ENCODE measurements around the gene CCDC7.
"Not testable (repeated sequence)": the region's sequence is repeated elsewhere in the genome, so short reads cannot be mapped to it uniquely, and the experiment has no call there.

CCDC7 gene

DNA sequence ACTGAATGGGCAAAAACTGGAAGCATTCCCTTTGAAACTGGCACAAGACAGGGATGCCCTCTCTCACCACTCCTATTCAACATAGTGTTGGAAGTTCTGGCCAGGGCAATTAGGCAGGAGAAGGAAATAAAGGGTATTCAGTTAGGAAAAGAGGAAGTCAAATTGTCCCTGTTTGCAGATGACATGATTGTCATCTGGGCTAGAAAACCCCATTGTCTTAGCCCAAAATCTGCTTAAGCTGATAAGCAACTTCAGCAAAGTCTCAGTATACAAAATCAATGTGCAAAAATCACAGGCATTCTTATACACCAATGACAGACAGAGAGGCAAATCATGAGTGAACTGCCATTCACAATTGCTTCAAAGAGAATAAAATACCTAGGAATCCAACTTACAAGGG lies 116.8 kb downstream of the CCDC7 start:
- not testable (repeated sequence) for DNase-seq (ENCODE audit: low spot score)

DNA sequence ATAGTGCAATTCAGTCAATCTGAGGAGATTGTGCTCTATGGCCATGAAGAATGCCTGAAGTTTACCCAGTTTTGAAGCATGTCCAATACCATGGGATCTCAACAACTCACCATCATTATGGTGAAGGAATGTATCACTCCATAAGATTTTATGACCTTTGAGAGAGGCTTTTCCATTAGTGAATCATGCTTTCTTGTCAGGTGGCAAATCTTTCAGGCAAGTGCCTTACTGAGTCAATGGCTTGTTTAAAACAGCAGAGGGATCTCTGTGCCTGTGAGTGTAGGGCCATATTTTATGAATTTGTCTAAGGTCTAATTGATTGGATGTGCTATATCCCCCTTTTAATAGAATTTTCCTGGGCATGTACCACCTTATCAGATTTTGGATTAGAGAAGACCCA lies 131.5 kb downstream of the CCDC7 start:
- no peak for DNase-seq (ENCODE audit: low spot score)

DNA sequence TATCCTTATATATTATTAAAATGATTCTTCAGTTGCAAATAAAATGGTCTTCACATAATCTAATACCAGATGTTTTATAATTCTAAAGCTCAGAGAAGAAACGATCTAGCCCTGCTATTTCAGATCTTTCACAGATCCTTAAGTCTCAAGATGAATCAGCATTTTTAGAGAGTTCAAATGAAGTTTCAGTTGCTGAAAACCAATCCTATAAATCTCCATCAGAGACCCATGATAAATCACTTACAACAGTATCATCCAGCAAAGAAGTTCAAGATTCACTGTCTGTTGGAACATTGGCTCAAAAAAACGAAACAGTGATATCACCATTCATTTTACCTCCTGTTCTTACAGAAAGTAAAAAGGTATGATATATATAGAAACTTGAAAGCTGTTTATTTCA lies 137.0 kb downstream of the CCDC7 start:
- no peak for DNase-seq (ENCODE audit: low spot score)

DNA sequence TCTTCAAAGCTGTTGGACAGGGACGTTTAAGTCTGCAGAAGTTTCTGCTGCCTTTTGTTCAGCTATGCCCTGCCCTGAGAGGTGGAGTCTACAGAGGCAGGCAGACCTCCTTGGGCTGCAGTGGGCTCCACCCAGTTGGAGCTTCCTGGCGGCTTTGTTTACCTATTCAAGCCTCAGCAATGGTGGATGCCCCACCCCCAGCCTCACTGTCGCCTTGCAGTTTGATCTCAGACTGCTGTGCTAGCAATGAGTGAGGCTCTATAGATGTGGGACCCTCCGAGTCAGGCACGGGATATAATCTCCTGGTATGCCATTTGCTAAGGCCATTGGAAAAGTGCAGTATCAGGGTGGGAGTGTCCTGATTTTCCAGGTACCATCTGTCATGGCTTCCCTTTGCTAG lies 152.1 kb downstream of the CCDC7 start:
- not testable (repeated sequence) for DNase-seq (ENCODE audit: low spot score)

DNA sequence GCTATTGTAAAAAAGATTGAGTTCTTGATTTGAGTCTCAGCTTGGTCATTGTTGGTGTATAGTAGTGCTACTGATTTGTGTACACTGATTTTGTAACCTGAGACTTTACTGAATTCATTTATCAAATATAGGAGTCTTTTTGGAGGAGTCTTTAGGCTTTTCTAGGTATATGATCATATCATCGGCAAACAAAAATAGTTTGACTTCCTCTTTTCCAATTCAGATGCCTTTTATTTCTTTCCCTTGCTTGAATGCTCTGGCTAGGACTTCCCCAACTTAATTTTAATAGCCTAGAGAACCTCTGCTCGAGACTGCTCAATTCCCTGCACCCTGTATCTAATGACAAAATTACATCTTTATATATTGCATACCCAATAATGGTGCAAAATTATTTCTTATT lies 154.4 kb downstream of the CCDC7 start:
- no peak for DNase-seq (ENCODE audit: low spot score)

DNA sequence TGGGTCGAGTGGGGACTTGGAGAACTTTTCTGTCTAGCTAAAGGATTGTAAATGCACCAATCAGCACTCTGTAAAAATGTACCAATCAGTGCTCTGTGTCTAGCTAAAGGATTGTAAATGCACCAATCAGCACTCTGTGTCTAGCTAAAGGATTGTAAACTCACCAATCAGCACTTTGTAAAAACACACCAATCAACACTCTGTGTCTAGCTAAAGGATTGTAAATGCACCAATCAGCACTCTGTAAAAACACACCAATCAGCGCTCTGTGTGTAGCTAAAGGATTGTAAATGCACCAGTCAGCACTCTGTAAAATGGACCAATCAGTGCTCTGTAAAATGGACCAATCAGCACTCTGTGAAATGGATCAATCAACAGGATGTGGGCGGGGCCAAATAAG lies 155.6 kb downstream of the CCDC7 start:
- not testable (repeated sequence) for DNase-seq (ENCODE audit: low spot score)

DNA sequence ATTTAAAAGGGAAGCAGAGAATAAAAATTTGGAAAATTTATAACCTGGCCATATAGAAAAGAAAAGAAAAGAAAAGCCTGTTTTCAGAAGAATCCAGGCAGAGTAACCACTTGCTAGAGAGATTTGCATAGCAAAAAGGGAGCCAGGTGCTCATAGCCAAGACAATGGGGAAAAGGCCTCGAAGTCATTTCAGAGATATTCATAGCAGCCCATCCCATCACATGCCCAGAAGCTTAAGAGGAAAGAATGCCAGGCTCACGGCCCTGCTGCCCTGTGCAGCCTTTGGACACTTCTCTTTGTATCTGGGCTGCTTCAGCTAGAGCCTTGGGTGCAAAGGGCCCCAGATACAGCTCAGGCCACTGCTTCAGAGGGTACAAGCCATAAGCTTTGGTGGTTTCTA lies 159.8 kb downstream of the CCDC7 start:
- no peak for DNase-seq (ENCODE audit: low spot score)

DNA sequence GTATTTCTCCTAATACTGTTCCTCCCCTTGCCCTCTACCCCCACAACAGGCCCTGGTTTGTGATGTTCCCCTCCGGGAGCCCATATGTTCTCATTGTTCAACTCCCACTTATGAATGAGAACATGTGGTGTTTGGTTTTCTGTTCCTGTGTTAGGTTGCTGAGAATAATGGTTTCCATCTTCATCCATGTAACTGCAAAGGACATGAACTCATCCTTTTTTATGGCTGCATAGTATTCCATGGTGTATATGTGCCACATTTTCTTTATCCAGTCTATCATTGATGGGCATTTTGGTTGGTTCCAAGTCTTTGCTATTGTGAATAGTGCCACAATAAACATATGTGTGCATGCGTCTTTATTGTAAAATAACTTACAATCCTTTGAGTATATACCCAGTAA lies 164.6 kb downstream of the CCDC7 start:
- not testable (repeated sequence) for DNase-seq (ENCODE audit: low spot score)

DNA sequence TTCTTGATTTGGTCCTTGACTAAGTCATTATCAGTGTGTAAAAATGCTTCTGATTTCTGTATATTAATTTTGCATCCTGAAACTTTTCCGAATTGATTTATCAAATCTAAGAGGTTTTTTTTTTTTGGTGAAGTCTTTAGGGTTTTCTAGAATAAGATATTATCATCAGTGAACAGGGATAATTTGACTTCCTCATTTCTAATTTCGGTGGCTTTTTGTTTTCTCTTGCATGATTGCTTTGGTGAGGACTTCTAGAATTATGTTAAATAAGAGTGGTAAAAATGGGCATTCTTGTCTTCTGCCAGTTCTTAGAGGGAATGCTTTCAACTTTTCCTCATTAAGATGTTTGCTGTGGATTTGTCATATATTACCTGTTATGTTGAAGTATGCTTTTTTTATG lies 170.5 kb downstream of the CCDC7 start:
- no peak for DNase-seq (ENCODE audit: low spot score)

DNA sequence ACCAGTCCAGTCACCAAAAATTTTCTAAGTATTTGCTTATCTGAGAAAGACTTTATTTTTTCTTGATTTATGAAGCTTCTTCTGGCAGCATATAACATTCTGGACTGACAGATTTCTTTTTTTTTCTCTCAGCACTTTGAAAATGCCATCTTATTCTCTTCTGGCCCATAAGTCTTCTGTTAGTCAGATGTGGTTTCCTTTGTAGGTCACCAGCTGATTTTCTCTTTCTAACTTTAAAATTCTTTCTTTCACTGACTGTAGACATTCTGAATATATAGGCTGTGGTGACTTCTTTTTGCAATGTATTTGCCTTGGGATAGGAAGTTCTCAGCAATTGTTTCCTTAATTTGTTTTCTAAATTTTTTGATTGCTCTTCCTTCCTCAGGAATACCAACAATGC lies 172.5 kb downstream of the CCDC7 start:
- DNase-seq (ENCODE audit: low spot score), result no peak

DNA sequence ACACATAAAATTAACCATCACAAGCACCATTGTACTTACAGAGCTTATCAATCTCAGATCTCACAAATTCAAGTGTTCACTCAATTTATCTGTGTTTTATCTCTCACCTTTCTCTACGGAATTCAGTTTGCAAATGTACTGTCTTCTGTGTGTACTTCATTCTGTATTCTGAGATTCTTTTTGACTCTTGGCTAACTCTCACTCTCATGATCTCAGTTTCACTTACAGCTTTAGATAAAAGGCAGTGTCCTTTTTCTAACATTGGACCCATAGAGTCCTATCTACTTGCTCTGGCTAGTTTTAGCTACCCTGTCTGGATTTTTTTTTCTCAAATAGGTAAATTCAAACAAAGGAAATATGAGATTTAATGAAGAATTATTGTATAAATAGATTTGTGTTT lies 176.0 kb downstream of the CCDC7 start:
- DNase-seq (ENCODE audit: low spot score), result no peak

DNA sequence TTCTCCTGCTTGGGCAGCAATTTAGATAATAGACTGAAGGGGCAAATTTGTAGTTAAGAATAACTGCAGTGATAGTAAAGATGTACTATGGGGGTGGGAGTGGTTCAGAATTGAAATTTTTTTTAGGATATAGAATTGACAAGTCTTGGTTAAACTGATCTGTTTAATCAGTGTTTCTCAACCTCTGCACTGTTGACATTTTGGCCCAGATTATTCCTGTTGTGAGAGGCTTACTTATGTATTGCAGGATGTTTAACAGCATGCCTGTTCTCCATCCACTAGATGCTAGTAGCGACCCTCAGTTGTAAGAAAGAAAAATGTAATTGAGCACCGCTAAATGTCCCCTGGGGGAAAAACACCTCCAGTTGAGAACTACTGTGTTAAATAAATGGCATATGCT lies 176.5 kb downstream of the CCDC7 start:
- no peak for DNase-seq (ENCODE audit: low spot score)

DNA sequence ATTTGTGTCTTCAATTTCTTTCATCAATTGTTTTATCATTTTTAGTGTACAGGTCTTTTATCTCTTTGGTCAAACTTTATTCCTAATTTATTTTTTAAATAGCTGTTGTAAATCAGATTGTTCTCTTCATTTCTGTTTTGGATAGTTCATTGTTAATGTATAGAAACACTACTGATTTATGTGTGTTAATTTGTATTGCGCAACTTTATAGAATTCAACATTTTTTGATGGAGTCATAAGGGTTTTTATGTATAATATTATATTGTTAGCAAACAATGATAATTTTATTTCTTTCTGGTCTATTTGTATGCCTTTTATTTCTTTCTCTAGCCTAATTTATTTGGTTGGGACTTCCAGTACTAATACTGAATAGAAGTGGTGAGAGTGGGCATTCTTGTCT lies 181.2 kb downstream of the CCDC7 start:
- DNase-seq (ENCODE audit: low spot score), result no peak

DNA sequence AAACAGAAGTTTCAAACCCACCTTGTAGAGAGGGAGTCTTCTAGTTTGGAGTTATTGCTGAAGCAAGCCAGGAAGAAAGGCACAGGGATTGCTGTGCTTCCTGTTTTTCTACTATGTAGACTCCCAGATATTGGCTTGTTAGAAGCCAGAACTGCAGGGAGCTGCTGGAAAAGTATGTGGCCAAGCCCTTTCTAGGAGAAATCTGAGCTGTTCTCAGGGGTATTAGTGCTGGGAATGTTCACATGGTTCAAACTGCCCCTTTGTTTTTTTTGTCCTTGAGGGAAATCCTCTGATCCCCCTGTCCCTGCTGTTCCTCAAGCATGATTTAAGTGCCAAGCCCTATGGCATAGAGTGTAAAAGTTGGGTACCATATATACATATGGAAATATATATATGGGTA lies 184.0 kb downstream of the CCDC7 start:
- DNase-seq (ENCODE audit: low spot score), result no peak

DNA sequence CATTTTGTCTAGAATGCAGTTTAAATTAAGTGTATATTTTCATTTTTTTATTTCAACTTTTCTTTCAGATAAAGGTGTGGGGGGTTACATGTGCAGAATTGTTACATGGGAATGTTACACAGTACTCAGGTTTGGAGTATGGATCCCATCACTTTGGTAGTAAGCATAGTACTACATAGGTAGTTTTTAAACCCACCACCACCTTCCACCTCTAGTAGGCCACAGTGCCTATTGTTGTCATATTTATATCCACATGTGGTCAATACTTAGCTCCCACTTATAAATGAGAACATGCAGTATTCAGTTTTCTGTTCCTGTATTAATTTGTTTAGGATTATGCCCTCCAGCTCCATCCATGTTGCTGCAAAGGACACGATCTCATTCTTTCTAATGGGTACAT lies 200.6 kb downstream of the CCDC7 start:
- DNase-seq (ENCODE audit: low spot score), result no peak

DNA sequence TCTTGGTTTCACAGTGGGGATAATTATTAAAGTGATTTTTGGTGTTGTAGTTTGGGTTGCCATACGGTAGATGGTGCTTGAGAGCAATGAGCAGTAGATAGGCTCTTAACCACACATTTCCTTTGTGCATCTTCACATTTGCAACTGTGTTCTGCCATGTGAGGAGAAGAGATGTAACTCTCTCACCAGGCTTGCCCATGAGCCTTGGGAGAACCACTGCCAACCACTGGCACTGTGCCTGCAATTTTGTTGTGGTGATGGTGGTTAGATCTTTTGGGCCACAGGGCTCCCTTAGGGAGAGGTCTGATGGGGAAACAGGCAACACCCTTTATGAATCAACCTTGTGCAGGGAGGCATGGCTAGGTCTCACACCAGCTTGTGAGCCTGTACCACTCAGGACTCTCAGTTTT lies 204.3 kb downstream of the CCDC7 start:
- DNase-seq (ENCODE audit: low spot score), result no peak

DNA sequence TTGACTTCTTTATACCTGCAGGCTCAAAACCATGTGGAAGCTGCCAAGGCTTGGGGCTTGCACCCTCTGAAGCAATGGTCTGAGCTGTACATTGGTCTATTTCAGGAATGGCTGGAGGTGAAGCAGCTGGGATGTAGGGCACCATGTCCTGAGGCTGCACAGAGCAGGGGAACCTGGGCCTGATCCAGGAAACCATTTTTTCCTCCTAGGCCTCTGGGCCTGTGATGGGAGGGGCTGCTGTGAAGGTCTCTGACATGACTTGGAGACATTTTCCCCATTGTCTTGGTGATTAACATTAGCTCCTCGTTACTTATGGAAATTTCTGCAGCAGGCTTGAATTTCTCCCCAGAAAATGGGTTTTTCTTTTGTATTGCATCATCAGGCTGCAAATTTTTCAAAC lies 211.5 kb downstream of the CCDC7 start:
- DNase-seq (ENCODE audit: low spot score), result not testable (repeated sequence)

DNA sequence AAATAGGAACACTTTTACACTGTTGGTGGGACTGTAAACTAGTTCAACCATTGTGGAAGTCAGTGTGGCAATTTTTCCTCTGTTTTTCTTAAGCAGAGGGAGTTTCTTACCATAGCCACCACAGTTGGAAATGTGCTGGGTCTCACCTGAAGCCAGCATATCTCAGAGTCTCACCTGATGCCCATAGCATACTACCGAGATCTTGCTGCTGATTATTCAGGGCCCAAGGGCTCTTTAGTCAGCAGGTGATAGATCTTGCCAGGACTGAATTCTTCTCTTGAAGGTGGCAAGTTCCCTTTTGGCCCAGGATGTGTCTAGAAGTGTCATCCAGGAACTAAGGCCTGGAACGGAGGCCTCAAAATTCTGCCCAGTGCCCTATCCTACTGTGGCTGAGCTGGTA lies 215.4 kb downstream of the CCDC7 start:
- DNase-seq (ENCODE audit: low spot score), result no peak

DNA sequence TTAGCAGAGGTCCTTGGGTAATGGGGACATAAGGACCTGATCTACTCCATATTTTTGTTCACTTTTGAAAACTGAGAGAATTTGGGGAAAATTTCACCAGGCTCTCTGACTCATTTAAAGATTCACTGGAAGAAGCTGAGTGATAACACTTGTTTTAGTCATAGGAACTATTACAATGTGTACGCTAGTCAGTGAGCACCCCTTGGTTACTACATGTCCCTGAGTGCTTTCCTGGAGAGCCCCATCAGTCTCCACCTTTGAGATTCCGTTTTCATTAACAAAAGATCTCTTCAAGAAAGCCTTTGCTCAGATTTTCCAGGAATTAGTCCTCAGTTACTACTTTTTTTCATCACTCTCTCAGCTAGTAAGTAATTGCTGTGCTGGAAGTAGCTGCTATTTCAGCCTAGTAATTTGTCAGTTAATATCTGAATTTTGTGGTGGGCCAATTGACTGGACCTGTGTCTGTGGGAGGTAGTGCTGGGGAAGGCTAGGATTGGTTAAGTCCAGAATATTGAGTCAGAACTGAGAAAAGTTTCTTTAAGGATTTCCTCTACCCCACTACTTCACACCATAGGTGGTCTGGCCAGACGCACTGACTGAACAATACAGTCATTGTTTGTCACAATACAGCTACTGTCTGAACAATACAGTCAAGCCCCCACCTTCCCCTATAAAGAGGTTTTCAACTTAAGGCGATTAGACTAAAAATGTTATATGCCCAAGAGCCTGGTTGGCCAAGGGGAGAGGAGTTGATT lies 235.0 kb downstream of the CCDC7 start:
- DNase-seq (ENCODE audit: low spot score), result no peak

DNA sequence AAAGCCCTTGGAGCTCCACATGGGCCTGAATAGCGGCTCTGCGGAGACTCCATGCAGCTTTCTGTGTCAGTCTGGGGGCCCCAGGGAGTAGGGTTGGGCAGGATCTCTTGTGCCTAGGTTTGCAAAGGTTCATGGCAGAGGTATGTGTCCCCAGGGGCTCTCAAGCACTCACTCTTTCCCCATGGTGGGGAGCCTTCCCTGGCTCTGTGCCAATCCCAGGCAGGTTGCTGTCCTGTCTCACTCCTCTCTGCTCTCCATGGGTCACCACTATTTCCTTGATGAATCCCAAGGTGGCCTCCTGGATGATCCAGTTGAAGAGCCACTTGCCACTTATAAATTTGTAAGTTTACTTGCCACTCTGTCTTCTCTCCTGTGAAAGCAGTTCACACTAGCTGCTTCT lies 238.4 kb downstream of the CCDC7 start:
- DNase-seq (ENCODE audit: low spot score), result no peak

DNA sequence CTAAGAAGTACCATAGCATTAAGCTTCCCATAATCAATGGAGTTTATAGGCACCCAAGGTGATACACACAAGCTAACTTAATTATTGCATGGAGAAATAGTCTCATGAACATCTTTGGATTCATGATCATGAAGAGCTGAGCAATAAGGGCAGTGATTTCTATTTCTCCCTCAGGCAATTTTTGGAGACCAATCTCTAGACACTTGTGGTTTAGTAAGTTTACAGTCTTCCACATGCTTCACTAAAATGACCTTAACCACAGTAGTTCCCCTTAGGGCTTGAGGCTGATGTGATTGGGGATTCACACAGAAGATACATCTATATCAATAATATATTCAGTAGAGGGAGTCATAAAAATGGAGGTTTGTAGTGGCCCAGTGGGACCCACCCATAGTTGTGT lies 241.2 kb downstream of the CCDC7 start:
- no peak for DNase-seq (ENCODE audit: low spot score)

DNA sequence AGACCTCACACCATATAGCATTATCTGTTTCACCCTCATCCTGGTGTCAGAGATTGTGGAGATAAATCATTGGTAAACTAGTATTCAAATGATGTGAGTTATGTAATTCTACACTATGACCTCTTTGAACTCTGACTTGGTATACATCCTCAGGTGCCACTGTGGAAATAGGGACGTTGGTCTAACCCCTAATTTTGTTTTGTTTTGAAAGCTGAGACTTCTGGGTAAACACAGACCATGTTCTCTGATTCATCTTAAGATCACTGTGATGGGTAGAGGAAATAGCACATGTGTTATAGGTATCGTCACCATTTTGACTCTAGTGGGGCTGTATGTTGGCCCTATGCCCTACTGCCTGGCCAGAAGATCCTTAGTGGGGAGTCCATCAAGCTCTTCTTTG lies 241.6 kb downstream of the CCDC7 start:
- DNase-seq (ENCODE audit: low spot score), result no peak

DNA sequence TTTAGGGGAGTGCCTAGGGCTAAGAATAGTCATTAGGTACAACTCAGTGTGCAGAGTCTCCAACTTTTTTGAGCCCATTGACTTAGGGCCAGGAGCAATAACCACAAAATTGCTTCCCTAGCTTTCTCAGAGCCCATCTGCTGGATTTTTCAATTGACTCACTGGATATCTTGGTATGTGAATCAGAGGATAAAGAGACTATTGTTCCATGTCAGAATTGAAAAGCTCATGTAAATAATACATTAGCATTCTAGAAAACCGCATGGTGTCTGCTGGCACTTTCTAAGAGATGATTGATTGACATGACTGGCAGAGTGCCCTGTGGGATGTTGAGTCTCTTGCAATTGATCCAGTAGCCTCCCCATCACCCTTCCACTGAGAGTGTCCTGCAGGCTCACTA lies 246.2 kb downstream of the CCDC7 start:
- DNase-seq (ENCODE audit: low spot score), result no peak

DNA sequence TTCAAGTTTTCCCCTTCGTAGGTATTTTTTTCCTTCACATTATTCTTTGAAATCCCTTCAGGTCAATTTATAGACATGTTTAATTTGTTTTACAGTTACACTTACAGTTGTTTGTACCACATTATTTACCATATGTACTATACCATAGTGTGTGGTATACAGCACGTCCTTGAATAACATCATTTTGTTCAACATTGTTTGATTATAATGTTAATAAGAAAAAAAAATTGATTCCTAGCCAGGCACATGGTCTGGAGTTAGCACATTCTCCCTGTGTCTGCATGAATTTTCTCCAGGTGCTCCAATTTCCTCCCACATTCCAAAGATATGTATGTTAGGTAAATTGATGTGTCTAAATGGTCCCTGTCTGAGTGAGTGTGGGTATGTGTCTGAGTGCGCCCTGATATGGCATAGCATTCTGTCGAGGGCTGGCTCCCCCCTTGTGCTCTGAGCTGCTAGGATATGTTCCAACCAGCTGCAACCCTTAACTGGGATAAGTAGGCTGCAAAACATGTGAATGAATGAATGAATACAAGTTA lies 247.6 kb downstream of the CCDC7 start:
- no peak for DNase-seq (ENCODE audit: low spot score)

Measured in D341Med (cell line).